Nephron (organoid): Measurements from ENCODE around the gene RAB27A.
"Not testable (repeated sequence)": the region's sequence is repeated elsewhere in the genome, so short reads cannot be mapped to it uniquely, and the experiment has no call there.

Source experiments
- H3K27ac Mint-ChIP-seq, 3 experiments: 2 replicates each; pipeline ENCODE4 v1.8.0; 2020; ENCODE audit warnings: mixed read lengths in 3 of 3, mild to moderate bottlenecking in 2 of 3, moderate library complexity in 1 of 3
- H3K27me3 Mint-ChIP-seq: 2 replicates; pipeline ENCODE4 v1.8.0; 2021; ENCODE audit warnings: low read depth, mild to moderate bottlenecking, moderate library complexity, mixed read lengths
- H3K36me3 Mint-ChIP-seq: 2 replicates; pipeline ENCODE4 v1.8.0; 2020; ENCODE audit warnings: low read depth, mixed read lengths
- H3K4me1 Mint-ChIP-seq: 2 replicates; pipeline ENCODE4 v1.8.0; 2020; ENCODE audit warnings: mixed read lengths
- H3K4me3 Mint-ChIP-seq, 3 experiments: 2 replicates each; pipeline ENCODE4 v1.8.0; 2020; ENCODE audit warnings: mild to moderate bottlenecking in 3 of 3, mixed read lengths in 3 of 3, moderate library complexity in 2 of 3
- H3K9me3 Mint-ChIP-seq: 2 replicates; pipeline ENCODE4 v1.8.0; 2020; ENCODE audit warnings: mixed read lengths
- TF ChIP-seq, protein P1 (sequence below), 3 experiments: fragments of 200-600 bp; sonication (generic); IDR thresholded peaks; one replicate each; pipeline ENCODE4 v1.5.0; 2021; ENCODE audit warnings: antibody characterized with exemption in 3 of 3; ENCODE audit not compliant: unreplicated experiment in 3 of 3

The RAB27A gene

DNA sequence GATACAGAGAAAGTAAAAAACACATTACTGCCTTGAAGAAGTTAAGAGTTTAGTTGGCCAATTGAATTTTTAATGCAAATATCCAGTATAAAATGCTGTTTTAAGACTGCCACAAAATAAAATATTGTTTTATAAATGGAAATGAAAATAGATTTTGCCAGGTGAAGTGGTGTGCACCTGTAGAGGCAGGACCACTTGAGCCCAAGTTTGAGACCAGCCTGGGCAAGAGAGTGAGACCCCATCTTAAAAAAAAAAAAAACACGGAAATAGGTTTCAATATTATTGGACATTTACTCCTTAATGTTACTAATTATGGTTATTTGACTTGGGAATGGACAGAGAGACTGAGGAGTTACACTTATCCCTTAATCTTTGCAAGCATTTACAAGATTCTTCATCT is 31.4 kb upstream of the RAB27A start:
- H3K27me3 Mint-ChIP-seq = no peaks in the 10 kb centered on the region
- H3K4me1 Mint-ChIP-seq = peaks cover 24% of the 10 kb centered on the region
- TF ChIP-seq, protein P1, sequence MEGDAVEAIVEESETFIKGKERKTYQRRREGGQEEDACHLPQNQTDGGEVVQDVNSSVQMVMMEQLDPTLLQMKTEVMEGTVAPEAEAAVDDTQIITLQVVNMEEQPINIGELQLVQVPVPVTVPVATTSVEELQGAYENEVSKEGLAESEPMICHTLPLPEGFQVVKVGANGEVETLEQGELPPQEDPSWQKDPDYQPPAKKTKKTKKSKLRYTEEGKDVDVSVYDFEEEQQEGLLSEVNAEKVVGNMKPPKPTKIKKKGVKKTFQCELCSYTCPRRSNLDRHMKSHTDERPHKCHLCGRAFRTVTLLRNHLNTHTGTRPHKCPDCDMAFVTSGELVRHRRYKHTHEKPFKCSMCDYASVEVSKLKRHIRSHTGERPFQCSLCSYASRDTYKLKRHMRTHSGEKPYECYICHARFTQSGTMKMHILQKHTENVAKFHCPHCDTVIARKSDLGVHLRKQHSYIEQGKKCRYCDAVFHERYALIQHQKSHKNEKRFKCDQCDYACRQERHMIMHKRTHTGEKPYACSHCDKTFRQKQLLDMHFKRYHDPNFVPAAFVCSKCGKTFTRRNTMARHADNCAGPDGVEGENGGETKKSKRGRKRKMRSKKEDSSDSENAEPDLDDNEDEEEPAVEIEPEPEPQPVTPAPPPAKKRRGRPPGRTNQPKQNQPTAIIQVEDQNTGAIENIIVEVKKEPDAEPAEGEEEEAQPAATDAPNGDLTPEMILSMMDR (IDR thresholded peaks at IDR 0.05; ENCODE audit: unreplicated experiment in 3 of 3) = no peak
- H3K9me3 Mint-ChIP-seq = no peaks in the 10 kb centered on the region
- H3K36me3 Mint-ChIP-seq = peaks cover 11% of the 10 kb centered on the region
- no peak overlapping the region for H3K27ac Mint-ChIP-seq
- H3K4me3 Mint-ChIP-seq = peak overlapping the region in 2 of 3 experiments; percentile 46 to 53

DNA sequence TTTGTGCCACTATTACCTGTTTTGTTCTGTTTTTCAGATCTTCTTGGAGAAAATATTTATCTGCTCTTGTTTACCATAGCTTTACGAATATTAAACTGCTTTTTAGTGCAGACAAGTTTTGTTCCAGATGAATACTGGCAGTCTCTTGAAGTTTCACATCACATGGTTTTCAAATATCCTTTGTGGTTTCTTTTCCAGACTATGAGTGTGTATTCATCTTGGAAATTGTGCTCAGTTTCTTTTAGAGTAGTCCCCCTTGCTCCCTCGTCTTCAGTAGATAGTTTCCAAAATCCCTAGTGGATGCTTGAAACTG is 30.6 kb upstream of the RAB27A start:
- TF ChIP-seq, protein P1 (IDR thresholded peaks at IDR 0.05; ENCODE audit: unreplicated experiment in 3 of 3) = no peak
- peak overlapping the region; percentile 73 to 96 (median 89) for H3K27ac Mint-ChIP-seq
- H3K27me3 Mint-ChIP-seq = no peaks in the 10 kb centered on the region
- H3K4me3 Mint-ChIP-seq = peak overlapping the region; percentile 74 to 92 (median 84)
- peaks cover 13% of the 10 kb centered on the region for H3K36me3 Mint-ChIP-seq
- peaks cover 24% of the 10 kb centered on the region for H3K4me1 Mint-ChIP-seq
- no peaks in the 10 kb centered on the region for H3K9me3 Mint-ChIP-seq

DNA sequence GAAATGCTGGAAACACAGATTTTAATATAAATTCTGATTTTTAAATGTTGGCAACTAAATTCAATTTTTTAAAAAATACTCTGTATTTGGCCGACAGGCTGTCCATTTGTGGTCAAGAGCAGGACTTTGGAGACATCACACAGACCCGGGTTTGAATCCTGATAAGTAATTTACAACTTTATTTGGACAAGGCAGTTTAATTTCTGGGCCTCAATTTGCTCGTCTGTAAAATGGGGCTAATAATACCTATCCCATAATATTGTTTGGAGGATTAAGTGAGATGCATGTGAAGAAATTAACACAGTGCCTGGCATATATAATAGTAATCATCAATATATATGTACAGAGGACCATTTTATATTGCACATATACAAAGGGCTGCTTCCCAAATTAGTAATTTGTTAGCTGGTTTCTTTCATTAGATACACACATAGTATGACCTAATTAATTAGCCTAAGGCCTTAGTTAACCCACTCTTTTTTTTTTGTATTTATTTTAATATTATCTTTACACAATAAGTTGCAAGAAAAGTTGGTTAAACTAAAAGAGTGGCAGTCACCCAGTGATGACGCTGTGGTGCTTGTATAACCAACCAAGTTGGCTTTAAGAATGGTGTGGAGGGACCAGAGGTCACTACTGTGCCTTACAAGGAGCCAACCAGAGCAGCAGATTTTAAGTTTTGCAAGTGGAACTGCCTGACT is 30.1 kb upstream of the RAB27A start:
- H3K27ac Mint-ChIP-seq = peak overlapping the region; percentile 96 to 100 (median 99)
- peaks cover 18% of the 10 kb centered on the region for H3K36me3 Mint-ChIP-seq
- H3K27me3 Mint-ChIP-seq = no peaks in the 10 kb centered on the region
- peak overlapping the region; percentile 99 to 100 (median 100) for H3K4me3 Mint-ChIP-seq
- peaks cover 24% of the 10 kb centered on the region for H3K4me1 Mint-ChIP-seq
- TF ChIP-seq, protein P1 (IDR thresholded peaks at IDR 0.05; ENCODE audit: unreplicated experiment in 3 of 3) = no peak
- no peaks in the 10 kb centered on the region for H3K9me3 Mint-ChIP-seq

DNA sequence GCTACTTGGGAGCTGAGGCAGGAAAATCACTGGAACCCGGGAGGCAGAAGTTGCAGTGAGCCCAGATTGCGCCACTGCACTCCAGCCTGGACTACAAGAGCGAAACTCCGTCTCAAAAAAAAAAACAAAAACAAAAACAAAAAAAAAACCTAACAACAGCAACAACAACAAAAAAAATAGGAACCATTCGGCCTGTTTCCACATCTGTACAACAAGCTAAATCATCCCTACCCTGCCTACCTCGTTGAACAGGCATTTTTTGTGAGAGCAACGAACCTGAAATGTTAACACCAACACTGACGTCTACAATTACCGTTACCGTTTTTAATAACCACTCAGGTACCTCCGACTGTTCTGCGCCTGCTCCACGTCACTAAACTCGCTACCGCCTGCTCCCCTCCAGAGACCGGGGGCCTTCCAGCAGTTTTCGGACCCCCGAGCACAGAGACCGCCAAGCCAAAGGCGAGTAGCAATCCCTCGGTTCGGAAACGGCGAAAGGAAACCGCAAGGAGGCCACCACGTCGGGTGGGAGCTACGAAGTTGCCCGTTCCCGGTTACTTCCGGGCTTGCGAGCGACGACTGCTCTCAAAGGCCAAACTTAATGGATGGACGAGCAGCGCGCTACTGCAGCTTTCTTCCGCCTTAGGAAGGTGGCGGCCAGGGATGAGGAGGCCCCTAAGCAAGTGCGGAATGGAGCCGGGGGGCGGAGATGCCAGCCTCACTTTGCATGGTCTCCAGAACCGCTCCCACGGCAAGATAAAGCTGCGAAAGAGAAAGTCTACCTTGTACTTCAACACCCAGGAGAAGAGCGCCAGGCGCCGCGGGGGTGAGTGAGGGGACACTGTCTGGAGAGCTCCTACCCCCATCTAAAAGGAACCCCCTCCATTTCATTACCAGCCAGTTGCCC is 29.2 kb upstream of the RAB27A start, which contains the start of the genes PIGB and PIGBOS1:
Gene PIGB (plus strand): TSS at position 635 of the 907 bp plus-strand sequence. CDS start 29 bp downstream, at position 664.
Gene PIGBOS1 (minus strand): TSS at position 536 of the 907 bp plus-strand sequence. CDS start 1,331 bp downstream, outside the sequence.
- peaks cover 30% of the 10 kb centered on the region for H3K4me1 Mint-ChIP-seq
- H3K9me3 Mint-ChIP-seq = no peaks in the 10 kb centered on the region
- TF ChIP-seq, protein P1 (IDR thresholded peaks at IDR 0.05; ENCODE audit: unreplicated experiment in 3 of 3) = peak in 1 of 3 experiments; percentile 0
- peaks cover 24% of the 10 kb centered on the region for H3K36me3 Mint-ChIP-seq
- H3K27me3 Mint-ChIP-seq = no peaks in the 10 kb centered on the region
- H3K4me3 Mint-ChIP-seq = peak within 1 kb of the TSS; percentile 99 to 100 (median 100)
- H3K27ac Mint-ChIP-seq = peak within 1 kb of the TSS; percentile 96 to 100 (median 99)

DNA sequence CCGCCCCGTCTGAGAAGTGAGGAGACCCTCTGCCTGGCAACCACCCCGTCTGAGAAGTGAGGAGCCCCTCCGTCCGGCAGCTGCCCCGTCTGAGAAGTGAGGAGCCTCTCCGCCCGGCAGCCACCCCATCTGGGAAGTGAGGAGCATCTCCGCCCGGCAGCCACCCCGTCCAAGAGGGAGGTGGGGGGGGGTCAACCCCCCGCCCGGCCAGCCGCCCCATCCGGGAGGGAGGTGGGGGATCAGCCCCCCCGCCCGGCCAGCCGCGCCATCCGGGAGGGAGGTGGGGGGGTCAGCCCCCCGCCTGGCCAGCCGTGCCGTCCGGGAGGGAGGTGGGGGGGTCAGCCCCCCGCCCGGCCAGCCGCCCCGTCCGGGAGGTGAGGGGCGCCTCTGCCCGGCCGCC is 13.2 kb upstream of the RAB27A start:
- Mint-ChIP-seq H3K9me3 (peaks cover 30% of the 10 kb centered on the region), H3K36me3 (peaks cover 37% of the 10 kb centered on the region)
- H3K27me3 Mint-ChIP-seq, H3K4me1 Mint-ChIP-seq, H3K4me3 Mint-ChIP-seq, H3K27ac Mint-ChIP-seq: not testable (repeated sequence)

DNA sequence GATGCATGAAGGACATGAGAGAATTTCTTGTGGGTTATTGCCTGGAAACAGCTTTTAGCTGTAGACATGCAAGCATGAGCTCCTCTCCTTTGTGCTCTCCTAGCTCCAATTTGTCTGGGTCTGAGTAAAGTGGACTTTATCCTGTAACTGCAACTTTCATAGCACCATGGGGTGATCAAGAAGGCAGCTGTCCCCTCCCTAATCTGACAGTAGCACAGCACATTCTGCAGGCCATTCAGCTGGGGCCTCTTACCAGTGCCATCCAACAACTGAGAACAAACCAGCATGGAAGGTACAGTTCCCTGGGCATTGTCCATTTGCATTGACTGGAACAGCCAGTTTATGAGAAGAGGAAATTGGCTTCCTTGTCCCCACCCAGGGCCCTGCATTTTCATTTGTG is 7.7 kb upstream of the RAB27A start:
- H3K4me1 Mint-ChIP-seq = no peaks in the 10 kb centered on the region
- H3K4me3 Mint-ChIP-seq = no peak overlapping the region
- H3K36me3 Mint-ChIP-seq = peaks cover 7% of the 10 kb centered on the region
- H3K9me3 Mint-ChIP-seq = peaks cover 8% of the 10 kb centered on the region
- H3K27ac Mint-ChIP-seq = no peak overlapping the region
- no peaks in the 10 kb centered on the region for H3K27me3 Mint-ChIP-seq
- TF ChIP-seq, protein P1 (IDR thresholded peaks at IDR 0.05; ENCODE audit: unreplicated experiment in 3 of 3) = no peak
